Lower lobe of right lung (tissue), 2 donors: ENCODE measurements around the gene PRPF40B. TPM values are rescaled to one million over a fixed set of nuclear protein-coding genes. Genes with fewer than 3 reads are reported as not detected.
"Not testable (repeated sequence)": the region's sequence is repeated elsewhere in the genome, so short reads cannot be mapped to it uniquely, and the experiment has no call there.

Experiments used
- ATAC-seq, 2 donors: fragments of 200-7000 bp; cut with Tn5 transposase; one replicate each; pipeline ENCODE4 v1.9.1; 2020 to 2022; ENCODE audit warnings: mild to moderate bottlenecking in 2 of 2, moderate library complexity in 2 of 2
- DNase-seq: peaks from one replicate; pipeline ENCODE4 v3.0.0-alpha.2; 2020
- H3K27ac ChIP-seq: fragments of 200-600 bp; one replicate; pipeline ENCODE4 v1.8.0; 2022
- H3K27me3 ChIP-seq: fragments of 200-600 bp; one replicate; pipeline ENCODE4 v1.8.0; 2022; ENCODE audit warnings: low read depth
- H3K36me3 ChIP-seq: fragments of 200-600 bp; one replicate; pipeline ENCODE4 v1.8.0; 2022; ENCODE audit warnings: mild to moderate bottlenecking
- H3K4me1 ChIP-seq: fragments of 200-600 bp; one replicate; pipeline ENCODE4 v1.8.0; 2022
- H3K4me3 ChIP-seq: fragments of 200-600 bp; one replicate; pipeline ENCODE4 v1.8.0; 2022; ENCODE audit warnings: mild to moderate bottlenecking
- H3K9me3 ChIP-seq: fragments of 200-600 bp; one replicate; pipeline ENCODE4 v1.8.0; 2022
- CTCF ChIP-seq: fragments of 200-600 bp; IDR thresholded peaks from one replicate; pipeline ENCODE4 v1.8.0; 2022; ENCODE audit warnings: antibody characterized with exemption, mild to moderate bottlenecking
- intact Hi-C: fragments of 100-400 bp; cut with DNase I; formaldehyde crosslinking; loops from one replicate; pipeline ENCODE4 v1.11.0; 2022
- total RNA-seq: library from RNA; stranded (reverse); fragmentation: NEBNext Ultra II Directional; extraction: Animal tissue kit (Norgen Biotek cat#: 25700); gene quantifications from one replicate; pipeline ENCODE4 v1.2.1, GENCODE V29; 2021
- donor health status: DM: no; HTN: yes; CAD: no; lungs with severe emphysema.

The PRPF40B gene
- total RNA-seq, 1 donor from 2014 or later, result 19.3 TPM

GRCh38 chr12:49603721-49604120 is 19.6 kb upstream of the PRPF40B start:
- Histone ChIP-seq H3K27me3 (no peaks in the 10 kb centered on the region), H3K36me3 (no peaks in the 10 kb centered on the region), H3K4me1 (no peaks in the 10 kb centered on the region), H3K27ac (no peak overlapping the region), H3K4me3 (no peak overlapping the region), H3K9me3 (no peaks in the 10 kb centered on the region)
- TF ChIP-seq CTCF, result no peak
- ATAC-seq (no peak), DNase-seq (no peak)
- intact Hi-C loops, result no loop called here

GRCh38 chr12:49604856-49605255 is 18.5 kb upstream of the PRPF40B start:
- H3K4me1 ChIP-seq, result no peaks in the 10 kb centered on the region
- no peaks in the 10 kb centered on the region for H3K27me3 ChIP-seq
- DNase-seq, result no peak
- H3K9me3 ChIP-seq, result no peaks in the 10 kb centered on the region
- TF ChIP-seq CTCF, result no peak
- no peak overlapping the region for H3K27ac ChIP-seq
- intact Hi-C loops, result no loop called here
- no peaks in the 10 kb centered on the region for H3K36me3 ChIP-seq
- no peak overlapping the region for H3K4me3 ChIP-seq
- ATAC-seq, result no peak

GRCh38 chr12:49605539-49605938 is 17.8 kb upstream of the PRPF40B start, which contains the start of gene FAM186B:
Gene FAM186B, minus strand, starts transcription at chr12:49605639. Its CDS starts 162 bp downstream, at chr12:49605477.
- intact Hi-C loops, H3K9me3 ChIP-seq, H3K27me3 ChIP-seq, H3K36me3 ChIP-seq, H3K27ac ChIP-seq, H3K4me1 ChIP-seq, ATAC-seq, DNase-seq, H3K4me3 ChIP-seq: not testable (repeated sequence)

- Histone ChIP-seq H3K27me3 (no peaks in the 10 kb centered on the region), H3K4me1 (no peaks in the 10 kb centered on the region), H3K4me3 (no peak overlapping the region), H3K27ac (no peak overlapping the region), H3K36me3 (no peaks in the 10 kb centered on the region), H3K9me3 (no peaks in the 10 kb centered on the region)
- peak; percentile 57 for DNase-seq
- intact Hi-C loops, result no loop called here
- ATAC-seq, result peak; percentile 80 to 94
- TF ChIP-seq CTCF, result no peak
Measured at GRCh38 chr12:49609059-49609874, 14.1 kb upstream of the PRPF40B start.

- Histone ChIP-seq H3K27ac (no peak overlapping the region), H3K27me3 (no peaks in the 10 kb centered on the region), H3K4me3 (no peak overlapping the region), H3K4me1 (no peaks in the 10 kb centered on the region), H3K36me3 (no peaks in the 10 kb centered on the region), H3K9me3 (no peaks in the 10 kb centered on the region)
- no peak for TF ChIP-seq CTCF
- ATAC-seq (no peak), DNase-seq (no peak)
- intact Hi-C loops, result no loop called here
Measured at GRCh38 chr12:49609875-49610154, 13.5 kb upstream of the PRPF40B start.

- H3K4me1 ChIP-seq, H3K9me3 ChIP-seq, H3K27me3 ChIP-seq, DNase-seq, H3K27ac ChIP-seq, H3K4me3 ChIP-seq, H3K36me3 ChIP-seq, ATAC-seq, intact Hi-C loops: not testable (repeated sequence)
Measured at GRCh38 chr12:49610785-49611184, 12.6 kb upstream of the PRPF40B start.
